Measurements from ENCODE around the gene PLA2G4E. TPM values are rescaled to one million over a fixed set of nuclear protein-coding genes. Genes with fewer than 3 reads are reported as not detected.

The PLA2G4E gene
- total RNA-seq, 1 donor from 2014 or later = not detected

- intact Hi-C loops (cut with micrococcal nuclease) = loop anchor here (1.0 to 5.0 kb wide), 6 partner anchors 43 to 520 kb away; partner anchors contain the start of genes GANC, ITPKA, MAPKBP1 and TMEM87A
- CTCF ChIA-PET = interaction anchor here (1.0 to 3.2 kb wide), 6 partner anchors 39 to 199 kb away, joined by 3 to 16 read pairs (median 3); partner anchors contain the start of gene MAPKBP1
- peaks cover 7% of the 10 kb centered on the region for H3K27me3 Mint-ChIP-seq
- TF ChIP-seq CTCF (IDR thresholded peaks at IDR 0.05) = no peak
- H3K4me3 Mint-ChIP-seq = peak within 1 kb of the TSS; percentile 93
- H3K9me3 Mint-ChIP-seq = no peaks in the 10 kb centered on the region
- POLR2A ChIA-PET = interaction anchor here (0.6 to 8.2 kb wide), 24 partner anchors 8 to 1200 kb away, joined by 3 to 92 read pairs (median 4); partner anchors contain the start of genes MAPKBP1, SPTBN5 and TMEM87A
- H3K36me3 Mint-ChIP-seq (ENCODE audit: low read depth) = peaks cover 4% of the 10 kb centered on the region
- DNase-seq (peak; percentile 88), ATAC-seq (ENCODE audit: low read depth) (peak; percentile 84)
- H3K27ac Mint-ChIP-seq = peak within 1 kb of the TSS; percentile 90
- peaks cover 46% of the 10 kb centered on the region for H3K4me1 Mint-ChIP-seq
Measured at GRCh38 chr15:41972253-41973242, 48.3 kb downstream of the PLA2G4E start, which contains the start of gene EHD4. TSS of gene EHD4 (minus strand) at chr15:41972557. CDS start at chr15:41972494, 63 bp downstream.

- DNase-seq (no peak), ATAC-seq (ENCODE audit: low read depth) (peak; percentile 22)
- Mint-ChIP-seq H3K9me3 (no peaks in the 10 kb centered on the region), H3K27ac (peak overlapping the region; percentile 76), H3K4me1 (peaks cover 53% of the 10 kb centered on the region), H3K27me3 (peaks cover 5% of the 10 kb centered on the region), H3K36me3 (ENCODE audit: low read depth) (peaks cover 4% of the 10 kb centered on the region), H3K4me3 (peak overlapping the region; percentile 93)
- ChIA-PET CTCF (interaction anchor here (1.1 to 3.2 kb wide), 5 partner anchors 38 to 198 kb away, joined by 3 to 16 read pairs (median 3); partner anchors contain the start of gene MAPKBP1), POLR2A (interaction anchor here (0.6 to 8.2 kb wide), 18 partner anchors 9 to 303 kb away, joined by 3 to 92 read pairs (median 4); partner anchors contain the start of genes MAPKBP1 and SPTBN5)
- TF ChIP-seq CTCF (IDR thresholded peaks at IDR 0.05) = no peak
- intact Hi-C loops (cut with micrococcal nuclease) = loop anchor here (1.0 to 5.0 kb wide), 6 partner anchors 43 to 520 kb away; partner anchors contain the start of genes GANC, ITPKA, MAPKBP1 and TMEM87A
Measured at GRCh38 chr15:41971895-41972252, 49.0 kb downstream of the PLA2G4E start.

- Mint-ChIP-seq H3K27me3 (peaks cover 4% of the 10 kb centered on the region), H3K27ac (peak overlapping the region; percentile 76), H3K36me3 (ENCODE audit: low read depth) (peaks cover 4% of the 10 kb centered on the region), H3K4me1 (peaks cover 59% of the 10 kb centered on the region), H3K4me3 (peak overlapping the region; percentile 91), H3K9me3 (no peaks in the 10 kb centered on the region)
- intact Hi-C loops (cut with micrococcal nuclease) = loop anchor here (5.0 kb wide), 3 partner anchors 301 to 521 kb away; partner anchors contain the start of genes GANC, ITPKA, TMEM87A and ZNF106
- DNase-seq = peak; percentile 41
- POLR2A ChIA-PET = interaction anchor here (0.7 to 8.2 kb wide), 10 partner anchors 13 to 654 kb away, joined by 3 to 92 read pairs (median 6); partner anchors contain the start of gene MAPKBP1
- no peak for TF ChIP-seq CTCF (IDR thresholded peaks at IDR 0.05)
- ATAC-seq (ENCODE audit: low read depth) = peak; percentile 53
- CTCF ChIA-PET = interaction anchor here (1.2 to 3.2 kb wide), 4 partner anchors 18 to 67 kb away, joined by 3 to 16 read pairs (median 5); no protein-coding TSS in a partner anchor
Measured at GRCh38 chr15:41971089-41971894, 49.5 kb downstream of the PLA2G4E start.

GRCh38 chr15:41970456-41970855 is 50.4 kb downstream of the PLA2G4E start:
- POLR2A ChIA-PET = interaction anchor here (0.6 to 8.2 kb wide), 9 partner anchors 28 to 655 kb away, joined by 3 to 92 read pairs (median 8); partner anchors contain the start of gene MAPKBP1
- DNase-seq (no peak), ATAC-seq (ENCODE audit: low read depth) (no peak)
- Mint-ChIP-seq H3K4me1 (peaks cover 63% of the 10 kb centered on the region), H3K27ac (peak overlapping the region; percentile 76), H3K27me3 (peaks cover 3% of the 10 kb centered on the region), H3K4me3 (peak overlapping the region; percentile 91), H3K36me3 (ENCODE audit: low read depth) (peaks cover 6% of the 10 kb centered on the region), H3K9me3 (no peaks in the 10 kb centered on the region)
- TF ChIP-seq CTCF (IDR thresholded peaks at IDR 0.05) = no peak
- CTCF ChIA-PET = interaction anchor here (0.8 to 1.9 kb wide), 7 partner anchors 17 to 197 kb away, joined by 3 to 7 read pairs (median 4); partner anchors contain the start of gene MAPKBP1
- intact Hi-C loops (cut with micrococcal nuclease) = loop anchor here (5.0 kb wide), 3 partner anchors 302 to 522 kb away; partner anchors contain the start of genes GANC, ITPKA, TMEM87A and ZNF106
